Upper lobe of left lung (tissue), 6 donors: ENCODE results near the gene ATG4C. TPM values are rescaled to one million over a fixed set of nuclear protein-coding genes. Genes with fewer than 3 reads are reported as not detected.

Experiments
- ATAC-seq, 2 donors: fragments of 200-7000 bp; cut with Tn5 transposase; one replicate each; pipeline ENCODE4 v1.9.1; 2022; ENCODE audit warnings: mild to moderate bottlenecking in 2 of 2, moderate library complexity in 2 of 2; ENCODE audit not compliant: low FRiP score in 2 of 2
- DNase-seq, 2 donors: peaks; one replicate each; pipeline ENCODE4 v3.0.0-alpha.2; 2019 to 2020
- H3K27ac ChIP-seq, 4 donors: fragments of 200-600 bp; sonication (generic); one replicate each; pipeline ENCODE4 v1.5.1; 2016 to 2019
- H3K27me3 ChIP-seq, 4 donors: fragments of 200-600 bp; sonication (generic); one replicate each; pipeline ENCODE4 v1.5.1; 2017 to 2019
- H3K36me3 ChIP-seq, 4 donors: fragments of 200-600 bp; sonication (generic); one replicate each; pipeline ENCODE4 v1.5.1; 2016 to 2019
- H3K4me1 ChIP-seq, 4 donors: fragments of 200-600 bp; sonication (generic); one replicate each; pipeline ENCODE4 v1.5.1; 2018 to 2019
- H3K4me3 ChIP-seq, 4 donors: fragments of 200-600 bp; sonication (generic); one replicate each; pipeline ENCODE4 v1.5.1; 2017 to 2019; ENCODE audit warnings: mild to moderate bottlenecking in 2 of 4, moderate library complexity in 1 of 4
- H3K9me3 ChIP-seq, 4 donors: fragments of 200-600 bp; sonication (generic); one replicate each; pipeline ENCODE4 v1.5.1; 2018 to 2019
- CTCF ChIP-seq, 6 experiments: fragments of 450-650 bp in 4 of 6; fragments of 200-600 bp in 2 of 6; sonication (generic) in 2 of 6; IDR thresholded peaks; one replicate each; pipeline ENCODE4 v1.5.1; 2016 to 2019; ENCODE audit warnings: antibody characterized with exemption in 6 of 6
- EP300 ChIP-seq, 4 donors: sonication (generic); formaldehyde crosslinking; IDR thresholded peaks; one replicate each; pipeline ENCODE4 v1.5.1; 2017; ENCODE audit warnings: antibody characterized with exemption in 4 of 4, control low read depth in 2 of 4
- POLR2A ChIP-seq, 4 donors: fragments of 450-650 bp; IDR thresholded peaks; one replicate each; pipeline ENCODE4 v1.5.1; 2016 to 2017; ENCODE audit warnings: antibody characterized with exemption in 4 of 4, mild to moderate bottlenecking in 2 of 4
- POLR2AphosphoS5 ChIP-seq, 2 donors: sonication (generic); formaldehyde crosslinking; IDR thresholded peaks; one replicate each; pipeline ENCODE4 v1.5.1; 2017; ENCODE audit warnings: antibody characterized with exemption in 2 of 2
- WGBS, 2 donors: methylation state at CpG; one replicate each; pipeline ENCODE4 v1.1.5; 2017 to 2018; 5-methylcytosine and 5-hydroxymethylcytosine counted together
- total RNA-seq, 6 donors: library from RNA; depleted of rRNA in 4 of 6; stranded (reverse); fragments of >200 nt in 4 of 6; gene quantifications; one replicate each; pipeline versions ENCODE4 v1.1.0 to v1.2.1, GENCODE V29; 2016 to 2021
- donor health status: DM: no; HTN: no; CAD: no; lungs with moderate emphysema.
- donor health status: DM: no; HTN: yes; CAD: no; lungs with severe emphysema.

The ATG4C gene
- total RNA-seq, 6 donors from 2014 or later = 2.1 to 14.8 (median 7.6) TPM

GRCh38 chr1:62900566-62900965, 116.6 kb downstream of the ATG4C start:
- no peak overlapping the region for H3K4me3 ChIP-seq
- 92 to 100% methylated on average over 1 of the region's 1 CpG for WGBS, 2 donors
- H3K27me3 ChIP-seq = no peaks in the 10 kb centered on the region
- DNase-seq = no peak
- no peak overlapping the region for H3K27ac ChIP-seq
- ATAC-seq = no peak
- H3K9me3 ChIP-seq = no peaks in the 10 kb centered on the region
- no peaks in the 10 kb centered on the region for H3K36me3 ChIP-seq
- H3K4me1 ChIP-seq = no peaks in the 10 kb centered on the region
- TF ChIP-seq EP300 (IDR thresholded peaks at IDR 0.05) = no peak
- no peak for TF ChIP-seq POLR2AphosphoS5 (IDR thresholded peaks at IDR 0.05)
- no peak for TF ChIP-seq POLR2A (IDR thresholded peaks at IDR 0.05)
- TF ChIP-seq CTCF (IDR thresholded peaks at IDR 0.05) = no peak

GRCh38 chr1:62901650-62902049, 117.7 kb downstream of the ATG4C start:
- Histone ChIP-seq H3K36me3 (no peaks in the 10 kb centered on the region), H3K4me3 (no peak overlapping the region), H3K27ac (no peak overlapping the region), H3K9me3 (no peaks in the 10 kb centered on the region), H3K4me1 (no peaks in the 10 kb centered on the region), H3K27me3 (no peaks in the 10 kb centered on the region)
- no peak for TF ChIP-seq POLR2A (IDR thresholded peaks at IDR 0.05)
- TF ChIP-seq EP300 (IDR thresholded peaks at IDR 0.05) = no peak
- no peak for ATAC-seq
- DNase-seq = no peak
- 76 to 81% methylated on average over 1 of the region's 1 CpG for WGBS, 2 donors

GRCh38 chr1:62903522-62903921, 119.6 kb downstream of the ATG4C start:
- Histone ChIP-seq H3K27ac (no peak overlapping the region), H3K9me3 (no peaks in the 10 kb centered on the region), H3K4me1 (no peaks in the 10 kb centered on the region), H3K4me3 (no peak overlapping the region), H3K27me3 (no peaks in the 10 kb centered on the region), H3K36me3 (no peaks in the 10 kb centered on the region)
- ATAC-seq = no peak
- 78 to 93% methylated on average over 12 of the region's 12 CpGs for WGBS, 2 donors
- DNase-seq = no peak
- TF ChIP-seq POLR2AphosphoS5 (IDR thresholded peaks at IDR 0.05) (no peak), CTCF (IDR thresholded peaks at IDR 0.05) (no peak), EP300 (IDR thresholded peaks at IDR 0.05) (no peak), POLR2A (IDR thresholded peaks at IDR 0.05) (no peak)

DNA sequence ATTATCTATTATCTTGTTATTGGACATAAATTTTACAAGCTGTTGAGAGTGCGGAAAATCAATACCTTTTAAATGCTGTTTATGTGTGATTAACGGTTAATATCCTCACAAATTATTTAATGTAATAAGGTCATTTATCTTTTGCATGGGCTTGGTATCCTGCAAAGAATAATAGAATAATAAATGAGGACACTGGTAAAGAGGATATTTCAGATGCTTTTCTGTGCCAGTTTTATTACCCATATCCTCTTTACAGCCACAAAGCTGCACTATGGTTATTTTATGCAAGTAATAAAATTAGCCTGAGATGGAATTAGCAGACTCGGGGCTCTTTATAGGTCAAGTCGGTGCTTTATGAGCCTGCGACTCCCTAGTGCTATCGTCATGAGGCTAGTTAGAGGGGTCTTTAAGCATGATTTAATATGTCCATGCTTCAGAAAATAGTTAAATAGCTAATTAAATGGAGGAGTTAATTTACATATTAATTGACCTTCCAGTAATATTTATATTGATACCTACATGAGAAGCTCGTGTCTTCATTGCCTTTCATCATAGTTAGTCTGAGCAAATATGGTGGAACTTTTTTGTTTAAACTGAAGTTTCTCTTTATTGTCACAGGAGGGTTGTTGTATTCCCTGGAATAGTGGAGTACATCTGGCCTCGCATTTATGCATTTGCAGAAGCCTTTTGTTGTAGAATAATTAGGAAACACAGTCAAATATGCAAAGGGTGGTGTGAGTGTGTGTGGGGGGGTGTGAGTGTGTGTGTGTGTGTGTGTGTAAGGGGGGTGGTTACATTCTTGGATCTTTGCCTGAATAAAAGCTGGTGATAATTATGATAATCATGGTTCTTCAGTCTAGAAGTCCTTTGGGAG, 120.3 kb downstream of the ATG4C start:
- Histone ChIP-seq H3K27me3 (no peaks in the 10 kb centered on the region), H3K36me3 (no peaks in the 10 kb centered on the region), H3K4me3 (no peak overlapping the region), H3K9me3 (no peaks in the 10 kb centered on the region), H3K4me1 (no peaks in the 10 kb centered on the region), H3K27ac (no peak overlapping the region)
- DNase-seq = no peak
- TF ChIP-seq POLR2A (IDR thresholded peaks at IDR 0.05) = no peak
- TF ChIP-seq POLR2AphosphoS5 (IDR thresholded peaks at IDR 0.05) = no peak
- no peak for TF ChIP-seq CTCF (IDR thresholded peaks at IDR 0.05)
- WGBS, 2 donors = 86 to 91% methylated on average over 8 of the region's 8 CpGs
- no peak for ATAC-seq

DNA sequence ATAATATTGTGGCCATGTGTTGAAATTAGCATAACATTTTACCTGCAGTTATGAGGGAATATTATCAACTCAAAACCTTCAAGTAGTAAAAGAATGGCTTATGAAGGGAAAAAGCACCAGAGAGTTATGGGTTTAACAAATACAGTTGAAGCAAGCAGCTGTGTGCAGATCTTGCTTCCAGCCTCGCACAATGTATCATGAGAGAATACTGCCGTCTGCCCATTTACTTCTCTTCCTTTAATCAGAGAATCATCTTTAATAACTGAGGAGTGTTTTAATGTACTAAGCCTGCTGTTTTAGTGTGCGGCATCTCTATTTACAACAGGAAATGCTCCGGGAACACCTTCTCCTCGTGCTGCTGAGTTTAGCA, 120.9 kb downstream of the ATG4C start:
- Histone ChIP-seq H3K36me3 (no peaks in the 10 kb centered on the region), H3K9me3 (no peaks in the 10 kb centered on the region), H3K27ac (no peak overlapping the region), H3K4me1 (no peaks in the 10 kb centered on the region), H3K27me3 (no peaks in the 10 kb centered on the region), H3K4me3 (no peak overlapping the region)
- 70 to 81% methylated on average over 5 of the region's 5 CpGs for WGBS, 2 donors
- ATAC-seq (no peak), DNase-seq (no peak)
- no peak for TF ChIP-seq POLR2A (IDR thresholded peaks at IDR 0.05)
- TF ChIP-seq EP300 (IDR thresholded peaks at IDR 0.05) = no peak
- no peak for TF ChIP-seq POLR2AphosphoS5 (IDR thresholded peaks at IDR 0.05)
- no peak for TF ChIP-seq CTCF (IDR thresholded peaks at IDR 0.05)
